Measurements from ENCODE around the gene MAP2K2. TPM values are rescaled to one million over a fixed set of nuclear protein-coding genes. Genes with fewer than 3 reads are reported as not detected.

MAP2K2 gene
- total and polyA plus RNA-seq, 9 of the 15 experiments (the other 6 are each of a cell fraction or from before 2014, with no cell fraction given), result 1.0 to 151 (median 58.3) TPM

DNA sequence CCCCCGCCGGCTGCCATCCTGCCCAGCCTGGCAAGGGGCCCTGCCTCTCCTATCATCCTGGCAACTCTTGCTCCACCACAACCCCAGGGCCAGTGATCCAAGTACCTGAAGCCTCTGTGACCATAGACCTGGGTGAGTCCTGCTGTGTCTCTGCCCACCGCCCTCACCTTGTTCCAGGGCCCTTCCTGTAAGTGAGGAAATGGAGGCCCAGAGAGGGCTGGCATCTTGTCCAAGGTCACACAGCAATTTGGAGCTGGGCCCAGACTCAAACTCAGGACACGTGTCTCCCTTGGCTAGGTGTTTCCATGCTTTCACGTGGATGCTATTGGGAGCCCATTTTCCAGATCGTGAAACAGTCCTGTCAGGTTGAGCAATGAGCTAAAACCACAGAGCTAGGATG is 33.2 kb upstream of the MAP2K2 start (continued):
- TF ChIP-seq CC2D1A (IDR thresholded peaks at IDR 0.05) (no peak), ZNF696 (CRISPR knock-in tag; conservative IDR thresholded peaks at IDR 0.05) (no peak), SMARCA5 (IDR thresholded peaks at IDR 0.05) (peak; percentile 72; the same call in 1 of the 2 replicates), SMAD1 (IDR thresholded peaks at IDR 0.05; ENCODE audit: low read depth, low read length, partially characterized antibody) (no peak), CBX3 (IDR thresholded peaks at IDR 0.05; ENCODE audit: borderline replicate concordance in 1 of 2, low read length in 2 of 2) (0 out of 3 replicates have a peak, but pooled peaks of 1 of the 2 experiments have one; percentile 44), ZFP36 (IDR thresholded peaks at IDR 0.05; ENCODE audit: low read depth, low read length, partially characterized antibody) (peak; percentile 81), KDM1A (IDR thresholded peaks at IDR 0.05) (peak; percentile 40 to 62; a peak in 2 of 4 replicates), NR2F6 (CRISPR knock-in tag; IDR thresholded peaks at IDR 0.05) (no peak), CBX1 (IDR thresholded peaks at IDR 0.05; ENCODE audit: low read depth) (peak; percentile 43; the same call in 1 of the 2 replicates), HDAC2 (IDR thresholded peaks at IDR 0.05) (0 out of 2 replicates have a peak, but pooled peaks have one; percentile 33), NFIC (IDR thresholded peaks at IDR 0.05) (peak; percentile 60), TSC22D4 (tag; IDR thresholded peaks at IDR 0.05) (no peak), GTF2A2 (tag; IDR thresholded peaks at IDR 0.05) (no peak)
- TF ChIP-seq, protein P1, sequence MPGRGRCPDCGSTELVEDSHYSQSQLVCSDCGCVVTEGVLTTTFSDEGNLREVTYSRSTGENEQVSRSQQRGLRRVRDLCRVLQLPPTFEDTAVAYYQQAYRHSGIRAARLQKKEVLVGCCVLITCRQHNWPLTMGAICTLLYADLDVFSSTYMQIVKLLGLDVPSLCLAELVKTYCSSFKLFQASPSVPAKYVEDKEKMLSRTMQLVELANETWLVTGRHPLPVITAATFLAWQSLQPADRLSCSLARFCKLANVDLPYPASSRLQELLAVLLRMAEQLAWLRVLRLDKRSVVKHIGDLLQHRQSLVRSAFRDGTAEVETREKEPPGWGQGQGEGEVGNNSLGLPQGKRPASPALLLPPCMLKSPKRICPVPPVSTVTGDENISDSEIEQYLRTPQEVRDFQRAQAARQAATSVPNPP (IDR thresholded peaks at IDR 0.05; ENCODE audit: borderline replicate concordance, insufficient read depth, insufficient read length), result no peak
